ENCODE data around the gene DES. TPM values are rescaled to one million over a fixed set of nuclear protein-coding genes. Genes with fewer than 3 reads are reported as not detected.

DES gene
- total and polyA plus RNA-seq, 2 of the 4 experiments (the other 2 are of a cell fraction) = 4.3 to 4.9 TPM

DNA sequence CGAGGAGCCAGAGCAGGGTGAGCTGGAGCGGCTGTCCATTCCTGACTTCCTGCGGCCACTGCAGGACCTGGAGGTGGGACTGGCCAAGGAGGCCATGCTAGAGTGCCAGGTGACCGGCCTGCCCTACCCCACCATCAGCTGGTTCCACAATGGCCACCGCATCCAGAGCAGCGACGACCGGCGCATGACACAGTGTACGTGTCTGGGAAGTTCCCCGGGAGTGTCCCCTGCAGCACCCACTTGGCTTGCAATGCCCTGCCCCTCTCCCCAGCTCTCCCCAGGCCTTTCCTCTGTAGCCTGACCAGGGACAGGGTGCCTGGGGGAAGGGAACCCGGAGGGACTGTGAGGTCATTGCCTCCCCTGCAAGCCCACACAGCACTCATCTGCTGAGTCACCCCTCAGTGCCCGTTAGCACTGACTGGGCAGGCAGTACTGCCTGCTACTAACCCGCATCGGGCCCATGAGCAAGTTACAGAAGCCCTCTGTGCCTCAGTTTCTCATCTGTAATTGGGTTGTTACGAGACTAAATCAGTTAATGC is 51.1 kb downstream of the DES start (continued):
- TF ChIP-seq ELK1 (IDR thresholded peaks at IDR 0.05; ENCODE audit: borderline replicate concordance, low read depth, low read length) = no peak

DNA sequence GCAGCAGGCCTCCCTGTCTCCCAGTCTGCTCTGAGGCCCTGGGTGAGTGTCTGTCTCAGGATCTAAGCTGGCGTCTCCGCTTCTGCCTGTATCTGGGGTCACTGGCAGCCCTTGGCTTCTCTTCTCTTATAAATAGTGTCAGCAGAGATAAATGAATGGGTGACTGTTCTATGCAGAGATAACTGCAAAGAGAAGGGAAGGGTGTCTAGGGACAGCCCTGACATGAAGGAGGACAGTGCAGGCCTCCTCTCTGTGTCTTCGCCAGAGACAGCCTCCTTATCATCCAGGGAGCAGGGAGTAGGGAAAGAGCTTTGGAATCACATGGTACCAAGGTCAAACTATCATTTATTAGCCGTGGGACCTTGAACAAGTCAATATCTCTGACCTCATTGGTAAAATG is 52.3 kb downstream of the DES start:
- Histone ChIP-seq H3K9me3 (ENCODE audit: control insufficient read depth, insufficient read depth, low read length) (no peaks in the 10 kb centered on the region), H3K27ac (ENCODE audit: insufficient read depth, low read length) (no peak overlapping the region), H2AFZ (replicated peaks; ENCODE audit: low read length, poor library complexity) (no peak overlapping the region), H3K27me3 (ENCODE audit: control insufficient read depth, insufficient read depth, low read length) (no peaks in the 10 kb centered on the region), H3K18ac (ENCODE audit: low read depth, low read length) (no peak overlapping the region), H4K8ac (ENCODE audit: low read depth in 2 of 2, low read length in 2 of 2) (no peak overlapping the region), H3K9ac (ENCODE audit: low read depth, low read length) (no peak overlapping the region), H3K4me2 (ENCODE audit: low read depth, low read length) (no peak overlapping the region), H3K4me3 (ENCODE audit: insufficient read depth, low read depth, low read length) (no peak overlapping the region), H2AK9ac (replicated peaks; ENCODE audit: low read depth, low read length, poor library complexity) (no peak overlapping the region), H3K23ac (ENCODE audit: low read depth, low read length) (no peak overlapping the region), H2BK120ac (ENCODE audit: low read depth, low read length) (no peak overlapping the region), H3K9me1 (ENCODE audit: insufficient read depth, low read length) (no peaks in the 10 kb centered on the region), H3K36me3 (ENCODE audit: control insufficient read depth, insufficient read depth, low read length) (peaks cover 65% of the 10 kb centered on the region; the same call in 1 of the 2 replicates), H4K91ac (ENCODE audit: insufficient read depth, low read depth, low read length) (no peak overlapping the region), H4K20me1 (ENCODE audit: insufficient read depth, low read length) (no peaks in the 10 kb centered on the region; the same call in none of the 2 replicates), H4K5ac (ENCODE audit: low read depth, low read length) (no peak overlapping the region), H3K79me1 (ENCODE audit: low read depth in 1 of 2, low read length in 2 of 2) (no peaks in the 10 kb centered on the region; a peak in 1 of 4 replicates), H3K56ac (ENCODE audit: extremely low read depth, insufficient read depth, low read length) (no peak overlapping the region), H3K4ac (ENCODE audit: low read depth, low read length) (no peak overlapping the region), H2BK15ac (ENCODE audit: low read depth, low read length) (no peak overlapping the region), H3K4me1 (ENCODE audit: control insufficient read depth, insufficient read depth, low read length) (peaks cover 13% of the 10 kb centered on the region), H3K14ac (replicated peaks; ENCODE audit: low read depth, low read length) (no peak overlapping the region), H2AK5ac (ENCODE audit: low read depth, low read length) (0 out of 2 replicates have a peak overlapping the region, but pooled peaks have one; percentile 18), H2BK5ac (ENCODE audit: low read depth, low read length, poor library complexity, severe bottlenecking) (no peak overlapping the region), H2BK20ac (ENCODE audit: low read depth, low read length) (no peak overlapping the region)
- in situ Hi-C loops (cut with MboI; ENCODE audit: low sequenced_read_pairs) = no loop called here
- TF ChIP-seq ELK1 (IDR thresholded peaks at IDR 0.05; ENCODE audit: borderline replicate concordance, low read depth, low read length) = no peak
- TF ChIP-seq POLR2A (IDR thresholded peaks at IDR 0.05; ENCODE audit: low read depth, low read length) = no peak
- TF ChIP-seq SMC3 (IDR thresholded peaks at IDR 0.05; ENCODE audit: low read depth, low read length) = no peak
- no peak for TF ChIP-seq MAFK (IDR thresholded peaks at IDR 0.05; ENCODE audit: low read depth, low read length)
- no peak for TF ChIP-seq MXI1 (IDR thresholded peaks at IDR 0.05; ENCODE audit: borderline replicate concordance, low read depth, low read length)
- BruUV-seq (replicated peaks) = no TSS peak
- POLR2A ChIA-PET (ENCODE audit: unreplicated experiment) = no interaction called here
- CTCF ChIA-PET = no interaction called here
- dilution Hi-C loops (cut with HindIII; ENCODE audit: low sequenced_read_pairs, unreplicated experiment) = no loop called here
- intact Hi-C loops (cut with micrococcal nuclease) = no loop called here
- WGBS, 2 experiments (ENCODE audit: extremely low coverage in 2 of 2, insufficient read length in 1 of 2) = no CpG with 5 or more reads among the region's 4 CpGs
- DNase-seq = no peak
- no peak for ATAC-seq (ENCODE audit: low read depth)
